ENCODE data around the gene FCHSD2. TPM values are rescaled to one million over a fixed set of nuclear protein-coding genes. Genes with fewer than 3 reads are reported as not detected.

Gene FCHSD2
- total and polyA plus RNA-seq, 7 donors, result 5.7 to 18.5 (median 9.7) TPM

GRCh38 chr11:72842653-72843330, 299.3 kb downstream of the FCHSD2 start:
- no peak for DNase-seq
- no peak for TF ChIP-seq CTCF (IDR thresholded peaks at IDR 0.05)
- Histone ChIP-seq H3K9me3 (no peaks in the 10 kb centered on the region), H3K4me1 (no peaks in the 10 kb centered on the region), H3K27ac (no peak overlapping the region), H3K27me3 (ENCODE audit: insufficient read depth in 3 of 3, low read length in 2 of 3) (no peaks in the 10 kb centered on the region), H3K36me3 (ENCODE audit: insufficient read depth in 1 of 2, low read depth in 1 of 2) (peaks cover 2 to 53% of the 10 kb centered on the region in 2 donors), H3K4me3 (no peak overlapping the region)
- WGBS, 3 donors, result 71 to 80% (median 75%) methylated on average over 14 of the region's 14 CpGs
- ATAC-seq, result peak in 1 of 4 donors; percentile 43
- intact Hi-C loops (cut with DNase I), result no loop called here

GRCh38 chr11:72842126-72842525, 300.0 kb downstream of the FCHSD2 start:
- DNase-seq (no peak), ATAC-seq (no peak)
- 72 to 83% (median 79%) methylated on average over 5 of the region's 5 CpGs for WGBS, 3 donors
- intact Hi-C loops (cut with DNase I), result no loop called here
- no peak overlapping the region for H3K4me3 ChIP-seq
- H3K4me1 ChIP-seq, result no peaks in the 10 kb centered on the region
- peaks cover 2 to 54% of the 10 kb centered on the region in 2 donors for H3K36me3 ChIP-seq (ENCODE audit: insufficient read depth in 1 of 2, low read depth in 1 of 2)
- no peak for TF ChIP-seq CTCF (IDR thresholded peaks at IDR 0.05)
- no peaks in the 10 kb centered on the region for H3K9me3 ChIP-seq
- no peaks in the 10 kb centered on the region for H3K27me3 ChIP-seq (ENCODE audit: insufficient read depth in 3 of 3, low read length in 2 of 3)
- peak overlapping the region; percentile 21 for H3K27ac ChIP-seq

GRCh38 chr11:72841397-72841796, 300.7 kb downstream of the FCHSD2 start:
- 85 to 89% (median 88%) methylated on average over 7 of the region's 7 CpGs for WGBS, 3 donors
- intact Hi-C loops (cut with DNase I), result no loop called here
- TF ChIP-seq CTCF (IDR thresholded peaks at IDR 0.05), result no peak
- Histone ChIP-seq H3K4me3 (no peak overlapping the region), H3K9me3 (no peaks in the 10 kb centered on the region), H3K36me3 (ENCODE audit: insufficient read depth in 1 of 2, low read depth in 1 of 2) (peaks cover 2 to 54% of the 10 kb centered on the region in 2 donors), H3K27me3 (ENCODE audit: insufficient read depth in 3 of 3, low read length in 2 of 3) (no peaks in the 10 kb centered on the region), H3K4me1 (no peaks in the 10 kb centered on the region), H3K27ac (no peak overlapping the region)
- no peak for DNase-seq
- ATAC-seq, result no peak

- Histone ChIP-seq H3K9me3 (no peaks in the 10 kb centered on the region), H3K4me1 (no peaks in the 10 kb centered on the region), H3K27me3 (ENCODE audit: insufficient read depth in 3 of 3, low read length in 2 of 3) (no peaks in the 10 kb centered on the region), H3K4me3 (no peak overlapping the region), H3K36me3 (ENCODE audit: insufficient read depth in 1 of 2, low read depth in 1 of 2) (peaks cover 2 to 54% of the 10 kb centered on the region in 2 donors), H3K27ac (no peak overlapping the region)
- DNase-seq (no peak), ATAC-seq (no peak)
- intact Hi-C loops (cut with DNase I), result no loop called here
- 89 to 93% (median 92%) methylated on average over 4 of the region's 4 CpGs for WGBS, 3 donors
- no peak for TF ChIP-seq CTCF (IDR thresholded peaks at IDR 0.05)
These were observed 301.3 kb downstream of the FCHSD2 start for GRCh38 chr11:72840780-72841179.
